Heart right ventricle (tissue), 16 donors: Measurements from ENCODE around the gene RHBDL1. TPM values are rescaled to one million over a fixed set of nuclear protein-coding genes. Genes with fewer than 3 reads are reported as not detected.
"Not testable (repeated sequence)": the region's sequence is repeated elsewhere in the genome, so short reads cannot be mapped to it uniquely, and the experiment has no call there.

Experiments used
- ATAC-seq, 8 donors: fragments of 200-7000 bp; cut with Tn5 transposase; one replicate each; pipeline ENCODE4 v1.9.1; 2020; ENCODE audit warnings: mild to moderate bottlenecking in 8 of 8, moderate library complexity in 8 of 8, moderate number of reproducible peaks in 1 of 8
- DNase-seq, 2 donors: peaks; one replicate each; pipeline ENCODE4 v3.0.0-alpha.2; 2020
- H3K27ac ChIP-seq, 10 donors: fragments of 200-600 bp; sonication (generic) in 2 of 10; one replicate each; pipeline versions ENCODE4 v1.5.0 to v1.8.0; 2020 to 2022; ENCODE audit warnings: mild to moderate bottlenecking in 3 of 10
- H3K27me3 ChIP-seq, 7 donors: fragments of 200-600 bp; one replicate each; pipeline ENCODE4 v1.8.0; 2021 to 2022; ENCODE audit warnings: mild to moderate bottlenecking in 2 of 7
- H3K36me3 ChIP-seq, 9 donors: fragments of 200-600 bp; sonication (generic) in 1 of 9; one replicate each; pipeline versions ENCODE4 v1.5.0 to v1.8.0; 2020 to 2022; ENCODE audit warnings: mild to moderate bottlenecking in 2 of 9
- H3K4me1 ChIP-seq, 9 donors: fragments of 200-600 bp; sonication (generic) in 1 of 9; one replicate each; pipeline versions ENCODE4 v1.5.0 to v1.8.0; 2020 to 2022; ENCODE audit warnings: mild to moderate bottlenecking in 4 of 9
- H3K4me3 ChIP-seq, 10 donors: fragments of 200-600 bp; sonication (generic) in 2 of 10; one replicate each; pipeline versions ENCODE4 v1.5.0 to v1.8.0; 2020 to 2022; ENCODE audit warnings: mild to moderate bottlenecking in 7 of 10, moderate library complexity in 2 of 10
- H3K9me3 ChIP-seq, 11 donors: fragments of 200-600 bp in 10 of 11; sonication (generic) in 2 of 11; one replicate each; pipeline versions ENCODE4 v1.5.0 to v1.8.0; 2013 to 2022; ENCODE audit warnings: mild to moderate bottlenecking in 2 of 11, control low read depth in 1 of 11, moderate library complexity in 1 of 11
- CTCF ChIP-seq, 9 donors: fragments of 200-600 bp; sonication (generic) in 2 of 9; IDR thresholded peaks; one replicate each; pipeline versions ENCODE4 v1.5.0 to v1.8.0; 2021 to 2022; ENCODE audit warnings: antibody characterized with exemption in 9 of 9, mild to moderate bottlenecking in 5 of 9, moderate library complexity in 1 of 9
- WGBS, 2 donors: extraction: QIAGEN DNeasy Blood & Tissue Kit; methylation state at CpG; one replicate each; pipeline ENCODE4 v1.1.7; 2013; ENCODE audit warnings: inconsistent platforms in 1 of 2; 5-methylcytosine and 5-hydroxymethylcytosine counted together
- intact Hi-C, 10 donors: fragments of 100-400 bp; cut with DNase I; formaldehyde crosslinking; loops; one replicate each; pipeline versions ENCODE4 v1.11.1 to v1.14.2; 2022
- polyA plus RNA-seq, 2 donors: library from polyadenylated mRNA; stranded (reverse); fragments of 200-250 nt; gene quantifications; one replicate each; pipeline ENCODE4 v1.2.3, GENCODE V29; 2013
- total RNA-seq, 10 donors: library from RNA; stranded (reverse); fragmentation: NEBNext Ultra II Directional in 3 of 10; extraction: Animal tissue kit (Norgen Biotek cat#: 25700) in 3 of 10; gene quantifications; one replicate each; pipeline versions ENCODE4 v1.2.1 to v1.2.4, GENCODE V29; 2021 to 2023
- donor health status: Arrhythmogenic right ventricular cardiomyopathy.
- donor health status: ischemic (EF 13 %, LVEDD 7.1; RV severe dilation, severe dysfunction).
- donor health status: healthy with polysubstance abuse.
- donor health status: DM: no; HTN: yes; CAD: no.
- donor health status: DM: no; HTN: no; CAD: no.
- donor health status: ischemic (EF 25% LVEDD 6.9; RV normal size, moderate dysfunction).
- donor health status: ischemic (EF 25% LVEDD 5.7; RV mildly dilated, moderate dysfunction).
- donor health status: healthy.
- donor health status: DM: yes; HTN: yes; CAD: no.
- donor health status: Ischemic cardiomyopathy.
- donor health status: ischemic (EF 35%, LVEDD 5.7; RV mildly dilated, moderate dysfunction).
- donor health status: nonischemic (EF 11% LVEDD 7.7; RV severe dilation, severe dysfunction).
- donor health status: DM: yes; HTN: yes; CAD: no.
- donor health status: PGD.
- donor health status: ischemic (EF 29% LVEDD 5.4; RV normal size, mild dysfunction).
- donor health status: nonischemic (EF 23%, LVEDD 6.1; RV moderate dilation, normal function).

RHBDL1 gene
- total and polyA plus RNA-seq, 12 donors = 0.90 to 7.4 (median 2.1) TPM

- ATAC-seq (no peak), DNase-seq (no peak)
- Histone ChIP-seq H3K27me3 (peaks cover 12 to 70% (median 56%) of the 10 kb centered on the region in 7 donors), H3K4me1 (peaks cover 9 to 29% (median 16%) of the 10 kb centered on the region in 9 donors), H3K27ac (no peak overlapping the region), H3K9me3 (no peaks in the 10 kb centered on the region), H3K4me3 (no peak overlapping the region), H3K36me3 (no peaks in the 10 kb centered on the region)
- WGBS, 2 donors = 68 to 74% methylated on average over 21 of the region's 21 CpGs
- TF ChIP-seq CTCF (IDR thresholded peaks at IDR 0.05) = no peak
- intact Hi-C loops = loop anchor here (1.0 to 10.0 kb wide), 9 partner anchors 31 to 387 kb away; partner anchors contain the start of genes CHTF18 (in 3 of the 10), RPUSD1 (in 3 of the 10) and C1QTNF8 (in 1 of the 10)
Measured at GRCh38 chr16:710500-711075, 35.1 kb downstream of the RHBDL1 start.

GRCh38 chr16:711084-711483 lies 35.6 kb downstream of the RHBDL1 start:
- H3K27me3 ChIP-seq = peaks cover 11 to 71% (median 54%) of the 10 kb centered on the region in 7 donors
- H3K4me1 ChIP-seq = peaks cover 13 to 32% (median 20%) of the 10 kb centered on the region in 9 donors
- ATAC-seq (no peak), DNase-seq (no peak)
- no peaks in the 10 kb centered on the region for H3K36me3 ChIP-seq
- no peaks in the 10 kb centered on the region for H3K9me3 ChIP-seq
- intact Hi-C loops = loop anchor here (1.0 to 10.0 kb wide), 9 partner anchors 30 to 386 kb away; partner anchors contain the start of genes CHTF18 (in 3 of the 10), RPUSD1 (in 3 of the 10) and C1QTNF8 (in 1 of the 10)
- H3K27ac ChIP-seq = no peak overlapping the region
- no peak overlapping the region for H3K4me3 ChIP-seq
- no peak for TF ChIP-seq CTCF (IDR thresholded peaks at IDR 0.05)
- 73 to 78% methylated on average over 12 of the region's 12 CpGs for WGBS, 2 donors

DNA sequence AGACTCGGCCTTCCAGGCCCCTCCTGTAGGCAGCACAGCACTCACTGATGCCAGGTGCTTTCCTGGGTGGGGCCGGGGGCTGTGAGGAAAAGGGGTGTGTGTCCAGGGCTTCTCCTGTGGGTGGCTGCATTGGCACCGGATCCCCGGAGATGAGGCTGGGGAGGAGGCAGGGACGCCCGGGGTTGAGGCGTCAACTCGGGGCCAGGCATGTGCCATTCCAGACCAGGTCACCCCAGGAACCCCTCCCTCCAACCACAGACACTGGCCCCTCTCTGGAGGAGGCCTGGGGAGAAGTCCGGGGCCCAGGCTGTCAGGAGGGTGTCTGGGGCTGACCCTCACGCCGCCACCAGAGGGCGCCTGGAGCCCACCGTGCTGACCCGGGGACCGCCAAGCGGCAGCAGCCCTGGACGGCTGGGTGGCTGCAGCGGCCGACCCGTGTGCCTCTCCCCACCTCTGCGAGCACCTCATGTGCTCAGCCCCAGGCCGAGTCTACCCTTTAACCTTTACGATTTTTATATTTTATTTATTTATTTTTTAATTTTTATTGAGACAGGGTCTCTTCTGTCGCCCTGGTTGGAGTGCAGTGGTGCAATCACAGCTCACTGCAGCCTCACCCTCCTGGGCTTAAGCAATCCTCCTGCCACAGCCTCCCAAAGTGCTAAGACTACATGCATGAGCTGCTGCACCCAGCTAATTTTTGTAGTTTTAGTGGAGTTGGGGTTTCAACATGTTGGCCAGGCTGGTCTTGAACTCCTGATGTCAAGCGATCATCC lies 36.3 kb downstream of the RHBDL1 start:
- Histone ChIP-seq H3K36me3 (no peaks in the 10 kb centered on the region), H3K27me3 (peaks cover 5 to 71% (median 47%) of the 10 kb centered on the region in 7 donors), H3K4me1 (peaks cover 17 to 35% (median 26%) of the 10 kb centered on the region in 9 donors), H3K27ac (no peak overlapping the region), H3K9me3 (no peaks in the 10 kb centered on the region), H3K4me3 (no peak overlapping the region)
- intact Hi-C loops = loop anchor here (1.0 to 10.0 kb wide), 10 partner anchors 29 to 386 kb away; partner anchors contain the start of genes CHTF18 (in 3 of the 10), RPUSD1 (in 3 of the 10), C1QTNF8 (in 1 of the 10) and CIAO3 (in 1 of the 10)
- 14% methylated on average over 23 to 25 of the region's 25 CpGs for WGBS, 2 donors
- peak; percentile 91 to 98 (median 96) for TF ChIP-seq CTCF (IDR thresholded peaks at IDR 0.05)
- peak; percentile 51 to 80 (median 66) for ATAC-seq
- DNase-seq = peak; percentile 72 to 88

DNA sequence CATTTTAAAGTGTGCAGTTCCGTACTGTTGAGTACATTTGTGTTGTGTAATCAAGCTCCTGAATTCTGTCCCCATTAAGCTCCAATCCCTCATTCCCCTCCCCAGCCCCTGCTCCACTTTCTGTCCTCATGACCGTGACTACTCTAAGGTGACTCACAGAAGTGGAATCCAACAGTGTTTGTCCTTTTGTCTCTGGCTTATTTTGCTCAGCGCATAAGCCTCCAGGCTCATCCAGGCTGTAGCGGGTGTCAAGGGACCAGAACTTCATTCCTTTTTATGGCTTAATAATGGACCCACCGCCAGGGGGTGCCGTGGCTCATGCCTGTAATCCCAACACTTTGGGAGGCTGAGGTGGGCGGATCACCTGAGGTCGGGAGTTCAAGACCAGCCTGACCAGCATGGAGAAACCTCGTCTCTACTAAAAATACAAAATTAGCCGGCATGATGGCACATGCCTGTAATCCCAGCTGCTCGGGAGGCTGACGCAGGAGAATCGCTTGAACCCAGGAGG lies 37.3 kb downstream of the RHBDL1 start:
- intact Hi-C loops = loop anchor here in 9 of 10 donors (2.0 to 10.0 kb wide), 7 partner anchors 28 to 385 kb away; partner anchors contain the start of genes CHTF18 (in 3 of the 9), RPUSD1 (in 3 of the 9), C1QTNF8 (in 1 of the 9) and CIAO3 (in 1 of the 9)
- H3K27me3 ChIP-seq = peaks cover 0 to 65% (median 38%) of the 10 kb centered on the region in 7 donors
- 51 to 58% methylated on average over 13 of the region's 13 CpGs for WGBS, 2 donors

More for the DNA sequence above, 37.3 kb downstream of the RHBDL1 start:
- peak in 6 of 9 donors; percentile 19 to 45 (median 32) for TF ChIP-seq CTCF (IDR thresholded peaks at IDR 0.05)
- not testable (repeated sequence) for ATAC-seq, DNase-seq, H3K27ac ChIP-seq, H3K4me3 ChIP-seq, H3K36me3 ChIP-seq, H3K9me3 ChIP-seq
- H3K4me1 ChIP-seq = peaks cover 17 to 38% (median 26%) of the 10 kb centered on the region in 9 donors
